Glutamatergic neuron (in vitro differentiated cells): ENCODE results near the gene SORCS1. TPM values are rescaled to one million over a fixed set of nuclear protein-coding genes. Genes with fewer than 3 reads are reported as not detected.

ENCODE experiments used
- DNase-seq: peaks from one replicate; pipeline ENCODE4 v3.0.0; 2022
- H3K27ac Mint-ChIP-seq: one replicate; pipeline ENCODE4 v1.8.0; 2020; ENCODE audit warnings: mild to moderate bottlenecking, mixed read lengths, inconsistent platforms; ENCODE audit not compliant: unreplicated experiment
- H3K27me3 Mint-ChIP-seq: one replicate; pipeline ENCODE4 v1.8.0; 2020; ENCODE audit warnings: mild to moderate bottlenecking, moderate library complexity, mixed read lengths, inconsistent platforms; ENCODE audit not compliant: unreplicated experiment
- H3K36me3 Mint-ChIP-seq: one replicate; pipeline ENCODE4 v1.8.0; 2020; ENCODE audit warnings: mild to moderate bottlenecking, mixed read lengths, inconsistent platforms; ENCODE audit not compliant: unreplicated experiment
- H3K4me1 Mint-ChIP-seq: one replicate; pipeline ENCODE4 v1.8.0; 2020; ENCODE audit warnings: mild to moderate bottlenecking, low read depth, mixed read lengths, inconsistent platforms; ENCODE audit not compliant: unreplicated experiment
- H3K4me3 Mint-ChIP-seq: one replicate; pipeline ENCODE4 v1.8.0; 2020; ENCODE audit warnings: mild to moderate bottlenecking, mixed read lengths, inconsistent platforms; ENCODE audit not compliant: unreplicated experiment
- H3K9me3 Mint-ChIP-seq: one replicate; pipeline ENCODE4 v1.8.0; 2020; ENCODE audit warnings: mild to moderate bottlenecking, moderate library complexity, mixed read lengths, inconsistent platforms; ENCODE audit not compliant: unreplicated experiment
- CTCF ChIP-seq: fragments of 200-600 bp; sonication (generic); IDR thresholded peaks from one replicate; pipeline ENCODE4 v1.5.0; 2021; ENCODE audit not compliant: partially characterized antibody, unreplicated experiment
- total RNA-seq: library from RNA; stranded (reverse); fragmentation: NEBNext Ultra II Directional; extraction: Animal tissue kit (Norgen Biotek cat#: 25700); gene quantifications from one replicate; pipeline ENCODE4 v1.2.1, GENCODE V29; 2021; ENCODE audit not compliant: unreplicated experiment

Gene SORCS1
- total RNA-seq, 1 donor from 2014 or later = 3.3 TPM

- Mint-ChIP-seq H3K4me3 (no peak overlapping the region), H3K27me3 (peaks cover 2% of the 10 kb centered on the region)
- no peak for TF ChIP-seq CTCF
Observed at GRCh38 chr10:107159871-107160270, 4.6 kb downstream of the SORCS1 start.

GRCh38 chr10:107157071-107157470 is 7.4 kb downstream of the SORCS1 start:
- Mint-ChIP-seq H3K9me3 (peaks cover 4% of the 10 kb centered on the region), H3K27me3 (no peaks in the 10 kb centered on the region), H3K27ac (no peak overlapping the region), H3K36me3 (peaks cover 12% of the 10 kb centered on the region), H3K4me3 (no peak overlapping the region), H3K4me1 (no peaks in the 10 kb centered on the region)
- no peak for DNase-seq
- no peak for TF ChIP-seq CTCF

More at GRCh38 chr10:107159871-107160270, 4.6 kb downstream of the SORCS1 start:
- no peaks in the 10 kb centered on the region for H3K4me1 Mint-ChIP-seq
- H3K9me3 Mint-ChIP-seq = peaks cover 3% of the 10 kb centered on the region
- no peak overlapping the region for H3K27ac Mint-ChIP-seq
- no peak for DNase-seq
- H3K36me3 Mint-ChIP-seq = no peaks in the 10 kb centered on the region

- H3K36me3 Mint-ChIP-seq = peaks cover 20% of the 10 kb centered on the region
- no peak for DNase-seq
- H3K4me1 Mint-ChIP-seq = no peaks in the 10 kb centered on the region
- H3K27ac Mint-ChIP-seq = no peak overlapping the region
- TF ChIP-seq CTCF = no peak
- no peak overlapping the region for H3K4me3 Mint-ChIP-seq
- H3K27me3 Mint-ChIP-seq = no peaks in the 10 kb centered on the region
- H3K9me3 Mint-ChIP-seq = peaks cover 10% of the 10 kb centered on the region
Observed at GRCh38 chr10:107152087-107152486, 12.4 kb downstream of the SORCS1 start.

- Mint-ChIP-seq H3K27ac (no peak overlapping the region), H3K4me1 (no peaks in the 10 kb centered on the region), H3K4me3 (no peak overlapping the region), H3K36me3 (peaks cover 20% of the 10 kb centered on the region), H3K27me3 (no peaks in the 10 kb centered on the region), H3K9me3 (peaks cover 10% of the 10 kb centered on the region)
- TF ChIP-seq CTCF = no peak
- DNase-seq = no peak
Observed at GRCh38 chr10:107148906-107149305, 15.6 kb downstream of the SORCS1 start.

- DNase-seq = no peak
- H3K36me3 Mint-ChIP-seq = no peaks in the 10 kb centered on the region
- H3K27ac Mint-ChIP-seq = no peak overlapping the region
- no peaks in the 10 kb centered on the region for H3K4me1 Mint-ChIP-seq
- H3K4me3 Mint-ChIP-seq = no peak overlapping the region
- no peaks in the 10 kb centered on the region for H3K9me3 Mint-ChIP-seq
- TF ChIP-seq CTCF = no peak
- H3K27me3 Mint-ChIP-seq = no peaks in the 10 kb centered on the region
Observed at GRCh38 chr10:107144490-107144889, 20.0 kb downstream of the SORCS1 start.
